HepG2 (cell line): Measurements from ENCODE around the gene BYSL. TPM values are rescaled to one million over a fixed set of nuclear protein-coding genes. Genes with fewer than 3 reads are reported as not detected.

Experiments used
- ATAC-seq: fragments of 200-7000 bp; cut with Tn5 transposase; 3 replicates; pipeline ENCODE4 v1.9.1; 2020; ENCODE audit warnings: mild to moderate bottlenecking, moderate library complexity
- BruUV-seq: library from RNA; stranded (reverse); fragments of 400-500 nt; replicated peaks from 2 replicates; lab custom pipeline; 2021; lab: Mats Ljungman, UMichigan
- CTCF ChIA-PET: fragments of 300-600 bp; formaldehyde crosslinking; extraction: SDS; loops from one replicate; lab custom pipeline; 2021; ENCODE audit warnings: low total read pairs, inconsistent platforms, low intra/inter-chr PET ratio; lab: Yijun Ruan, JAX
- POLR2A ChIA-PET: fragments of 350-600 bp; sonication (Branson Sonifier 250); formaldehyde crosslinking; loops from one replicate; lab custom pipeline; 2020; ENCODE audit warnings: antibody characterized with exemption, inconsistent platforms; lab: Yijun Ruan, JAX
- DNase-seq: peaks from one replicate; pipeline ENCODE4 v3.0.0-alpha.2; 2015; ENCODE audit warnings: low spot score
- FAIRE-seq: peaks from 3 replicates; lab custom pipeline; 2011; peaks lifted over from hg19 to GRCh38; lab: Jason Lieb, UNC
- H2AFZ ChIP-seq: one replicate; pipeline ENCODE4 v1.6.1; 2011; ENCODE audit warnings: low read length, inconsistent platforms
- H3K27ac ChIP-seq: fragments of 300-600 bp; 3 replicates; pipeline ENCODE4 v1.8.0; 2011; ENCODE audit warnings: mixed run types, mild to moderate bottlenecking, mixed read lengths, low read length, inconsistent platforms; ENCODE audit not compliant: insufficient read depth; ENCODE audit errors: extremely low read length
- H3K27me3 ChIP-seq, 2 experiments: fragments of 200-600 bp in 1 of 2; 2 replicates in 1 of 2; 3 replicates in 1 of 2; pipeline versions ENCODE4 v1.6.0 to v1.8.0; 2011; ENCODE audit warnings: low read length in 2 of 2, mild to moderate bottlenecking in 2 of 2, moderate library complexity in 2 of 2, inconsistent platforms in 1 of 2; ENCODE audit not compliant: insufficient read depth in 2 of 2, control insufficient read depth in 1 of 2
- H3K36me3 ChIP-seq, 2 experiments: fragments of 200-600 bp in 1 of 2; replicated peaks in 1 of 2; 2 replicates in 1 of 2; 3 replicates in 1 of 2; pipeline versions ENCODE4 v1.5.1 to v1.8.0; 2011; ENCODE audit warnings: low read length in 2 of 2, inconsistent platforms in 1 of 2; ENCODE audit not compliant: insufficient read depth in 2 of 2, control insufficient read depth in 1 of 2
- H3K4me1 ChIP-seq: 2 replicates; pipeline ENCODE4 v1.5.1; 2012; ENCODE audit warnings: low read length, inconsistent platforms; ENCODE audit not compliant: insufficient read depth
- H3K4me2 ChIP-seq: 2 replicates; pipeline ENCODE4 v1.6.0; 2011; ENCODE audit warnings: low read depth, low read length, inconsistent platforms
- H3K4me3 ChIP-seq, 3 experiments: fragments of 200-600 bp in 1 of 3; sonication (generic), shearing (Covaris generic) in 1 of 3; replicated peaks in 1 of 3; 2 replicates each; pipeline ENCODE4 v1.5.1; 2011 to 2016; ENCODE audit warnings: low read length in 3 of 3, inconsistent platforms in 2 of 3, low read depth in 2 of 3, mild to moderate bottlenecking in 2 of 3, control low read depth in 1 of 3, mixed read lengths in 1 of 3; ENCODE audit not compliant: insufficient read depth in 1 of 3
- H3K79me2 ChIP-seq: one replicate; pipeline ENCODE4 v1.6.1; 2011; ENCODE audit warnings: low read length, inconsistent platforms; ENCODE audit not compliant: insufficient read depth
- H3K9ac ChIP-seq: 2 replicates; pipeline ENCODE4 v1.6.0; 2011; ENCODE audit warnings: mild to moderate bottlenecking, low read depth, low read length, inconsistent platforms; ENCODE audit not compliant: insufficient read depth
- H3K9me3 ChIP-seq: 2 replicates; pipeline ENCODE4 v1.5.1; 2012; ENCODE audit warnings: mild to moderate bottlenecking, low read length
- H4K20me1 ChIP-seq: 2 replicates; pipeline ENCODE4 v1.6.0; 2011; ENCODE audit warnings: inconsistent platforms, mild to moderate bottlenecking, low read length, moderate library complexity; ENCODE audit not compliant: insufficient read depth
- ATF7-NPFF ChIP-seq: sonication (generic); formaldehyde crosslinking; IDR thresholded peaks from 2 replicates; pipeline ENCODE4 v1.8.1; 2023; ENCODE audit warnings: mild to moderate bottlenecking, low read depth, missing genetic modification reagents, moderate library complexity
- EEA1 ChIP-seq: sonication (generic); formaldehyde crosslinking; IDR thresholded peaks from 2 replicates; pipeline ENCODE4 v1.5.1; 2020; ENCODE audit warnings: mild to moderate bottlenecking, missing genetic modification reagents, borderline replicate concordance
- RXRA ChIP-seq: sonication (generic); formaldehyde crosslinking; IDR thresholded peaks from 2 replicates; pipeline ENCODE4 v1.5.1; 2020; ENCODE audit warnings: missing genetic modification reagents
- TCF7L2 ChIP-seq: IDR thresholded peaks from 2 replicates; pipeline ENCODE4 v1.6.1; 2011; ENCODE audit warnings: mild to moderate bottlenecking, low read depth, low read length, moderate library complexity
- ZNF337 ChIP-seq: sonication (generic); formaldehyde crosslinking; IDR thresholded peaks from 2 replicates; pipeline ENCODE4 v1.5.1; 2020; ENCODE audit warnings: missing genetic modification reagents, low read depth, mild to moderate bottlenecking, borderline replicate concordance
- ZNF615 ChIP-seq: sonication (generic); formaldehyde crosslinking; IDR thresholded peaks from 2 replicates; pipeline ENCODE4 v1.5.0; 2020; ENCODE audit warnings: mild to moderate bottlenecking, missing genetic modification reagents, borderline replicate concordance
- ZNF777 ChIP-seq: sonication (generic); formaldehyde crosslinking; IDR thresholded peaks from 2 replicates; pipeline ENCODE4 v1.4.0; 2020; ENCODE audit warnings: missing genetic modification reagents
- ZNF841 ChIP-seq: sonication (generic); formaldehyde crosslinking; IDR thresholded peaks from 2 replicates; pipeline ENCODE4 v1.8.1; 2023; ENCODE audit warnings: missing genetic modification reagents, borderline replicate concordance
- ZNF850 ChIP-seq: sonication (generic); formaldehyde crosslinking; conservative IDR thresholded peaks from 2 replicates; pipeline ENCODE4 v1.9.0; 2021; ENCODE audit warnings: mild to moderate bottlenecking, missing genetic modification reagents
- WGBS: methylation state at CpG from one replicate; pipeline ENCODE4 v1.1.6; 2017; ENCODE audit warnings: low lambda C conversion rate; 5-methylcytosine and 5-hydroxymethylcytosine counted together
- in situ Hi-C: cut with HindIII; loops from 2 replicates; pipeline ENCODE4 v1.10.0; 2017; ENCODE audit warnings: low pct_unique_long_range_greater_than_20kb; ENCODE audit not compliant: extremely low pct_ligation_motif_present
- intact Hi-C: fragments of 100-400 bp; cut with micrococcal nuclease; formaldehyde crosslinking; loops from one replicate; pipeline ENCODE4 v1.10.0; 2022; ENCODE audit not compliant: unreplicated experiment
- polyA plus RNA-seq, 8 experiments: library from polyadenylated mRNA; depleted of rRNA in 3 of 8; stranded (reverse) in 7 of 8; unstranded in 1 of 8; fragments of >200 nt; fragmentation: Illumina TruSeq in 4 of 8; extraction: Trizol in 4 of 8; gene quantifications; 2 replicates each; pipeline versions ENCODE4 v1.2.1 to v1.2.3, GENCODE V29; 2011 to 2016; ENCODE audit warnings: low read depth in 4 of 8, missing spikeins in 1 of 8, mixed read lengths in 1 of 8; ENCODE audit not compliant: insufficient read depth in 1 of 8
- total RNA-seq, 5 experiments: library from RNA; depleted of rRNA; stranded (reverse); fragments of >200 nt; fragmentation: Illumina TruSeq; extraction: Trizol; gene quantifications; 2 replicates each; pipeline ENCODE4 v1.2.3, GENCODE V29; 2016; ENCODE audit warnings: low read depth in 1 of 5
- TF ChIP-seq, protein P1 (sequence below): sonication (generic); formaldehyde crosslinking; IDR thresholded peaks from 2 replicates; pipeline ENCODE4 v1.4.0; 2020; ENCODE audit warnings: missing genetic modification reagents
- TF ChIP-seq, protein P2 (sequence below): sonication (generic); formaldehyde crosslinking; IDR thresholded peaks from 2 replicates; pipeline ENCODE4 v1.5.1; 2020; ENCODE audit warnings: missing genetic modification reagents, mild to moderate bottlenecking, borderline replicate concordance
- TF ChIP-seq, protein P3 (sequence below): sonication (generic); formaldehyde crosslinking; IDR thresholded peaks from 2 replicates; pipeline ENCODE4 v1.4.0; 2020; ENCODE audit warnings: low read depth, mild to moderate bottlenecking, missing genetic modification reagents
- TF ChIP-seq, protein P4 (sequence below): sonication (generic); formaldehyde crosslinking; IDR thresholded peaks from 2 replicates; pipeline ENCODE4 v1.4.0; 2020; ENCODE audit warnings: missing genetic modification reagents
- TF ChIP-seq, protein P5 (sequence below): sonication (generic); formaldehyde crosslinking; IDR thresholded peaks from 2 replicates; pipeline ENCODE4 v1.8.0; 2022; ENCODE audit warnings: mild to moderate bottlenecking, missing genetic modification reagents; ENCODE audit not compliant: insufficient replicate concordance

BYSL gene
- total and polyA plus RNA-seq, 2 of the 13 experiments (the other 11 are each of a cell fraction or from before 2014, with no cell fraction given) = 27.9 to 28.6 TPM

DNA sequence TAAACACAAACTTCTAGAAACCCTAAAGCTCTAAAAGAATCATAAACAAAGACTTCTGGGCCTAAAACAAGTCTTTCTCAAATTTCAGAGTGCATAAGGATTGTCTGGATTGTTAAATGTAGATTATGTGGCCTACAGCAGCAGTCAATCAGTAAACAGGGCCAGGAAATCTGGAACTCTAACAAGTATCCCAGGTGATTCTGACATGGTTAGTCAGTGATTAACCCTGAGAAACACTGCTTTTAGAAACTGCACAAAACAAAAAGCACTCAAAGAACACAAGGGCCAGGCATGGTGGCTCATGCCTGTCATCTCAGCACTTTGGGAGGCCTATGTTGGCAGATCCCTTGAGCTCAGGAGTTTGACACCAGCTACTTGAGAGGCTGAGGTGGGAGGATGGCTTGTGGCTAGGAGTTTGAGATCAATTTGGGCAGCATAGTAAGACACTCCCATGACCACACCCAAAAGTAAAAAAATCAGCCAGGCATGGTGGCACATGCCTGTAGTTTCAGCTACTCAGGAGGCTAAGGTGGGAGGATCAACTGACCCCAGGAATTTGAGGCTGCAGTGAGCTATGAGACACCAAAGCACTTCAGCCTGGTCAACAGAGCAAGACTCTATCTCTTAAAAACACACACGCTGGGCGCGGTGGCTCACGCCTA lies 6.3 kb upstream of the BYSL start:
- Histone ChIP-seq H3K4me2 (no peak overlapping the region), H3K36me3 (peaks cover 17 to 48% of the 10 kb centered on the region in 2 experiments), H3K4me1 (peaks cover 11% of the 10 kb centered on the region), H3K9ac (no peak overlapping the region), H3K27me3 (no peaks in the 10 kb centered on the region; a peak in 1 of 5 replicates), H4K20me1 (no peaks in the 10 kb centered on the region), H3K9me3 (no peaks in the 10 kb centered on the region), H2AFZ (no peak overlapping the region), H3K4me3 (no peak overlapping the region), H3K27ac (no peak overlapping the region), H3K79me2 (peaks cover 24% of the 10 kb centered on the region)
- FAIRE-seq (no peak), DNase-seq (no peak), ATAC-seq (no peak)
- intact Hi-C loops = no loop called here
- BruUV-seq = no TSS peak
- in situ Hi-C loops = no loop called here
- ChIA-PET POLR2A (interaction anchor here (1.0 kb wide), 1 partner anchor 10 kb away, joined by 4 read pairs; no protein-coding TSS in a partner anchor), CTCF (no interaction called here)
- WGBS = 98% methylated on average over 4 of the region's 4 CpGs
- TF ChIP-seq ZNF841 (CRISPR knock-in tag) (no peak), ZNF777 (CRISPR knock-in tag) (no peak), ATF7-NPFF (CRISPR knock-in tag) (no peak), EEA1 (CRISPR knock-in tag) (no peak), ZNF615 (no peak), ZNF850 (CRISPR knock-in tag) (no peak), TCF7L2 (no peak), RXRA (CRISPR knock-in tag) (no peak), ZNF337 (CRISPR knock-in tag) (no peak)
- TF ChIP-seq, protein P1, sequence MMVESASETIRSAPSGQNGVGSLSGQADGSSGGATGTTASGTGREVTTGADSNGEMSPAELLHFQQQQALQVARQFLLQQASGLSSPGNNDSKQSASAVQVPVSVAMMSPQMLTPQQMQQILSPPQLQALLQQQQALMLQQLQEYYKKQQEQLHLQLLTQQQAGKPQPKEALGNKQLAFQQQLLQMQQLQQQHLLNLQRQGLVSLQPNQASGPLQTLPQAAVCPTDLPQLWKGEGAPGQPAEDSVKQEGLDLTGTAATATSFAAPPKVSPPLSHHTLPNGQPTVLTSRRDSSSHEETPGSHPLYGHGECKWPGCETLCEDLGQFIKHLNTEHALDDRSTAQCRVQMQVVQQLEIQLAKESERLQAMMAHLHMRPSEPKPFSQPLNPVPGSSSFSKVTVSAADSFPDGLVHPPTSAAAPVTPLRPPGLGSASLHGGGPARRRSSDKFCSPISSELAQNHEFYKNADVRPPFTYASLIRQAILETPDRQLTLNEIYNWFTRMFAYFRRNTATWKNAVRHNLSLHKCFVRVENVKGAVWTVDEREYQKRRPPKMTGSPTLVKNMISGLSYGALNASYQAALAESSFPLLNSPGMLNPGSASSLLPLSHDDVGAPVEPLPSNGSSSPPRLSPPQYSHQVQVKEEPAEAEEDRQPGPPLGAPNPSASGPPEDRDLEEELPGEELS (CRISPR knock-in tag) = no peak
- TF ChIP-seq, protein P2, sequence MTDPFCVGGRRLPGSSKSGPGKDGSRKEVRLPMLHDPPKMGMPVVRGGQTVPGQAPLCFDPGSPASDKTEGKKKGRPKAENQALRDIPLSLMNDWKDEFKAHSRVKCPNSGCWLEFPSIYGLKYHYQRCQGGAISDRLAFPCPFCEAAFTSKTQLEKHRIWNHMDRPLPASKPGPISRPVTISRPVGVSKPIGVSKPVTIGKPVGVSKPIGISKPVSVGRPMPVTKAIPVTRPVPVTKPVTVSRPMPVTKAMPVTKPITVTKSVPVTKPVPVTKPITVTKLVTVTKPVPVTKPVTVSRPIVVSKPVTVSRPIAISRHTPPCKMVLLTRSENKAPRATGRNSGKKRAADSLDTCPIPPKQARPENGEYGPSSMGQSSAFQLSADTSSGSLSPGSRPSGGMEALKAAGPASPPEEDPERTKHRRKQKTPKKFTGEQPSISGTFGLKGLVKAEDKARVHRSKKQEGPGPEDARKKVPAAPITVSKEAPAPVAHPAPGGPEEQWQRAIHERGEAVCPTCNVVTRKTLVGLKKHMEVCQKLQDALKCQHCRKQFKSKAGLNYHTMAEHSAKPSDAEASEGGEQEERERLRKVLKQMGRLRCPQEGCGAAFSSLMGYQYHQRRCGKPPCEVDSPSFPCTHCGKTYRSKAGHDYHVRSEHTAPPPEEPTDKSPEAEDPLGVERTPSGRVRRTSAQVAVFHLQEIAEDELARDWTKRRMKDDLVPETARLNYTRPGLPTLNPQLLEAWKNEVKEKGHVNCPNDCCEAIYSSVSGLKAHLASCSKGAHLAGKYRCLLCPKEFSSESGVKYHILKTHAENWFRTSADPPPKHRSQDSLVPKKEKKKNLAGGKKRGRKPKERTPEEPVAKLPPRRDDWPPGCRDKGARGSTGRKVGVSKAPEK (CRISPR knock-in tag) = no peak
- TF ChIP-seq, protein P3, sequence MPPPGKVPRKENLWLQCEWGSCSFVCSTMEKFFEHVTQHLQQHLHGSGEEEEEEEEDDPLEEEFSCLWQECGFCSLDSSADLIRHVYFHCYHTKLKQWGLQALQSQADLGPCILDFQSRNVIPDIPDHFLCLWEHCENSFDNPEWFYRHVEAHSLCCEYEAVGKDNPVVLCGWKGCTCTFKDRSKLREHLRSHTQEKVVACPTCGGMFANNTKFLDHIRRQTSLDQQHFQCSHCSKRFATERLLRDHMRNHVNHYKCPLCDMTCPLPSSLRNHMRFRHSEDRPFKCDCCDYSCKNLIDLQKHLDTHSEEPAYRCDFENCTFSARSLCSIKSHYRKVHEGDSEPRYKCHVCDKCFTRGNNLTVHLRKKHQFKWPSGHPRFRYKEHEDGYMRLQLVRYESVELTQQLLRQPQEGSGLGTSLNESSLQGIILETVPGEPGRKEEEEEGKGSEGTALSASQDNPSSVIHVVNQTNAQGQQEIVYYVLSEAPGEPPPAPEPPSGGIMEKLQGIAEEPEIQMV (CRISPR knock-in tag) = no peak
- TF ChIP-seq, protein P4, sequence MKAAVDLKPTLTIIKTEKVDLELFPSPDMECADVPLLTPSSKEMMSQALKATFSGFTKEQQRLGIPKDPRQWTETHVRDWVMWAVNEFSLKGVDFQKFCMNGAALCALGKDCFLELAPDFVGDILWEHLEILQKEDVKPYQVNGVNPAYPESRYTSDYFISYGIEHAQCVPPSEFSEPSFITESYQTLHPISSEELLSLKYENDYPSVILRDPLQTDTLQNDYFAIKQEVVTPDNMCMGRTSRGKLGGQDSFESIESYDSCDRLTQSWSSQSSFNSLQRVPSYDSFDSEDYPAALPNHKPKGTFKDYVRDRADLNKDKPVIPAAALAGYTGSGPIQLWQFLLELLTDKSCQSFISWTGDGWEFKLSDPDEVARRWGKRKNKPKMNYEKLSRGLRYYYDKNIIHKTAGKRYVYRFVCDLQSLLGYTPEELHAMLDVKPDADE (CRISPR knock-in tag) = no peak
- TF ChIP-seq, protein P5, sequence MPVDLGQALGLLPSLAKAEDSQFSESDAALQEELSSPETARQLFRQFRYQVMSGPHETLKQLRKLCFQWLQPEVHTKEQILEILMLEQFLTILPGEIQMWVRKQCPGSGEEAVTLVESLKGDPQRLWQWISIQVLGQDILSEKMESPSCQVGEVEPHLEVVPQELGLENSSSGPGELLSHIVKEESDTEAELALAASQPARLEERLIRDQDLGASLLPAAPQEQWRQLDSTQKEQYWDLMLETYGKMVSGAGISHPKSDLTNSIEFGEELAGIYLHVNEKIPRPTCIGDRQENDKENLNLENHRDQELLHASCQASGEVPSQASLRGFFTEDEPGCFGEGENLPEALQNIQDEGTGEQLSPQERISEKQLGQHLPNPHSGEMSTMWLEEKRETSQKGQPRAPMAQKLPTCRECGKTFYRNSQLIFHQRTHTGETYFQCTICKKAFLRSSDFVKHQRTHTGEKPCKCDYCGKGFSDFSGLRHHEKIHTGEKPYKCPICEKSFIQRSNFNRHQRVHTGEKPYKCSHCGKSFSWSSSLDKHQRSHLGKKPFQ (CRISPR knock-in tag) = no peak
